Fibroblast of skin of left biceps (primary cell): ENCODE results near the gene GNAI2.
"Not testable (repeated sequence)": the region's sequence is repeated elsewhere in the genome, so short reads cannot be mapped to it uniquely, and the experiment has no call there.

Source experiments
- DNase-seq, 2 experiments: peaks; one replicate each; pipeline ENCODE4 v3.0.0-alpha.2; 2013; ENCODE audit warnings: low read depth in 2 of 2

GNAI2 gene

GRCh38 chr3:50226888-50227389, 9.1 kb upstream of the GNAI2 start:
- no peak for DNase-seq

- DNase-seq = peak; percentile 70 to 73
These were observed 8.4 kb upstream of the GNAI2 start for GRCh38 chr3:50227390-50228183.

GRCh38 chr3:50228184-50228763, 7.7 kb upstream of the GNAI2 start:
- DNase-seq = not testable (repeated sequence)

- DNase-seq = no peak
These were observed 6.5 kb upstream of the GNAI2 start for GRCh38 chr3:50229490-50229889.

GRCh38 chr3:50230104-50230793, 5.8 kb upstream of the GNAI2 start:
- no peak for DNase-seq

- DNase-seq = no peak
These were observed 5.2 kb upstream of the GNAI2 start for GRCh38 chr3:50230794-50231125.

- DNase-seq = no peak
These were observed 4.4 kb upstream of the GNAI2 start for GRCh38 chr3:50231581-50231980.

GRCh38 chr3:50232303-50232702, 3.7 kb upstream of the GNAI2 start:
- DNase-seq = no peak

- no peak for DNase-seq
These were observed 2.8 kb upstream of the GNAI2 start for GRCh38 chr3:50233176-50233575.

- no peak for DNase-seq
These were observed 604 bp downstream of the GNAI2 start for GRCh38 chr3:50236484-50237132.

GRCh38 chr3:50237133-50237651, 1.2 kb downstream of the GNAI2 start:
- DNase-seq = no peak

GRCh38 chr3:50237754-50238548, 1.9 kb downstream of the GNAI2 start:
- DNase-seq = no peak

GRCh38 chr3:50238549-50239026, 2.6 kb downstream of the GNAI2 start:
- DNase-seq = no peak

- no peak for DNase-seq
These were observed 3.6 kb downstream of the GNAI2 start for GRCh38 chr3:50239649-50240048.

- DNase-seq = no peak
These were observed 5.2 kb downstream of the GNAI2 start for GRCh38 chr3:50241163-50241562.

- DNase-seq = no peak
These were observed 5.8 kb downstream of the GNAI2 start for GRCh38 chr3:50241713-50242380.

GRCh38 chr3:50242381-50242770, 6.4 kb downstream of the GNAI2 start:
- no peak for DNase-seq

GRCh38 chr3:50242851-50243542, 7.0 kb downstream of the GNAI2 start:
- no peak for DNase-seq

GRCh38 chr3:50243543-50243895, 7.5 kb downstream of the GNAI2 start:
- no peak for DNase-seq

- not testable (repeated sequence) for DNase-seq
These were observed 8.8 kb downstream of the GNAI2 start for GRCh38 chr3:50244813-50245212.
